Activated gamma-delta T cell treated with anti-CD3 and anti-CD28 coated beads, Interleukin-2, amount 50 U/mL, for 16 hours (primary cell): Measurements from ENCODE around the gene ARMCX5.

Experiments
- DNase-seq: peaks from one replicate; pipeline ENCODE4 v3.0.0-alpha.2; 2020; ENCODE audit warnings: low read depth

Gene ARMCX5

GRCh38 chrX:102599084-102599950 lies at the start of gene ARMCX5:
ARMCX5 (plus strand) TSS chrX:102599515; CDS start chrX:102602142, 2,627 bp downstream.
- peak; percentile 40 for DNase-seq

GRCh38 chrX:102558607-102559006 lies 40.7 kb upstream of the ARMCX5 start:
- no peak for DNase-seq

- no peak for DNase-seq
Measured at GRCh38 chrX:102560423-102561068, 38.8 kb upstream of the ARMCX5 start.

GRCh38 chrX:102580891-102581290 lies 18.4 kb upstream of the ARMCX5 start:
- DNase-seq = no peak

GRCh38 chrX:102593367-102593766 lies 5.9 kb upstream of the ARMCX5 start:
- DNase-seq = no peak

GRCh38 chrX:102599951-102600579 lies 750 bp downstream of the ARMCX5 start:
- DNase-seq = no peak

GRCh38 chrX:102604327-102604726 lies 5.0 kb downstream of the ARMCX5 start:
- no peak for DNase-seq

GRCh38 chrX:102606115-102606514 lies 6.8 kb downstream of the ARMCX5 start:
- DNase-seq = no peak

- no peak for DNase-seq
Measured at GRCh38 chrX:102610905-102611304, 11.6 kb downstream of the ARMCX5 start.

GRCh38 chrX:102624105-102624504 lies 24.8 kb downstream of the ARMCX5 start:
- no peak for DNase-seq

GRCh38 chrX:102627640-102628039 lies 28.3 kb downstream of the ARMCX5 start:
- DNase-seq = no peak

GRCh38 chrX:102637561-102637960 lies 38.2 kb downstream of the ARMCX5 start:
- no peak for DNase-seq

- DNase-seq = no peak
Measured at GRCh38 chrX:102650903-102651241, 51.6 kb downstream of the ARMCX5 start.

- peak; percentile 36 for DNase-seq
Measured at GRCh38 chrX:102651242-102652011, 52.1 kb downstream of the ARMCX5 start, which contains the start of gene GPRASP1. GPRASP1 (plus strand) TSS chrX:102651483; CDS start chrX:102653914, 2,431 bp downstream.

GRCh38 chrX:102652031-102652688 lies 52.8 kb downstream of the ARMCX5 start:
- no peak for DNase-seq
